Measurements from ENCODE around the gene DHX8.
A peak's percentile ranks its signal among the peaks of the same experiment; 100 is the strongest.

DHX8 gene

DNA sequence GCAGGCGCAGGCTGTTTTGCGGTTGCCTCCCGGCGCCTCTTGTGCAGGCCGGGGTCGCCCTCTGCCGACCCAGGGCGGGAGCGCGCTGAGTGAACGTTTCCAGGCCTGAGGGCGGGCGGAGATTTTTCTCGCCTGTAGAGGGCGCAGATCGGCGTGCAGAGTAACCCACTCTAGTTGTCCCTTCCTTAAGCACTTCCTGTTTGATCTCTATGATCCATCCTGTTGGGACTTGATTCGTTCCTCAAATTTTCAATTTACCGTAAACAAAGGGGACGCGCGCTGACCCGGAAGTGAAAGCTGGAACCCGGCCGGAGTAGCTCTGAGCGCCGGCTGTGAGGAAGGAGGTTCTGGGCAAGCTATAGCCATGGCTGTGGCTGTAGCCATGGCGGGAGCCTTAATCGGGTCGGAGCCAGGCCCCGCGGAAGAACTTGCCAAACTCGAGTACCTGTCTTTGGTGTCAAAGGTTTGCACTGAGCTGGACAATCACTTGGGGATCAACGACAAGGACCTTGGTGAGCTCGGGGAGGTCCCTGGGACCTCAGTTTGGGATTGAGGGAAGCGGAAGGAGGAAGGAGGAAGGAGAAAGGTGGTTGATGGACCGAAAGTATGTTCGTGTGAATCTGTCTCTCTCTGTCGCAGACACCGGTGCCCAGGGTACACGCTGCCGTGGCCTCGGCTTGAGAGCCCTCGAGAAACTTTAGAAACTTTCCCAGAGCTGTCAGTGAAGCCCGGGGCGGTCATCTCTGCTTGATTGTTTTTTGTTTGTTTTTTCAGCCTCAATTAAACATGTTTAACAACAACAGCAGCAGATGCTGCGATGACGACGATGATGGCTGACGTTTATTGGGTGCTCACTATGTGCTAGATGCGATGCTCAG, at the start of gene DHX8:
TSS of gene DHX8 (plus strand) at position 302 of the 878 bp plus-strand sequence. CDS start at position 365, 63 bp downstream.
- peak within 1 kb of the TSS; percentile 38 for H3K27ac ChIP-seq (ENCODE audit: low read length)
- H3K4me1 ChIP-seq (ENCODE audit: control insufficient read depth, low read depth, low read length), result no peaks in the 10 kb centered on the region

DNA sequence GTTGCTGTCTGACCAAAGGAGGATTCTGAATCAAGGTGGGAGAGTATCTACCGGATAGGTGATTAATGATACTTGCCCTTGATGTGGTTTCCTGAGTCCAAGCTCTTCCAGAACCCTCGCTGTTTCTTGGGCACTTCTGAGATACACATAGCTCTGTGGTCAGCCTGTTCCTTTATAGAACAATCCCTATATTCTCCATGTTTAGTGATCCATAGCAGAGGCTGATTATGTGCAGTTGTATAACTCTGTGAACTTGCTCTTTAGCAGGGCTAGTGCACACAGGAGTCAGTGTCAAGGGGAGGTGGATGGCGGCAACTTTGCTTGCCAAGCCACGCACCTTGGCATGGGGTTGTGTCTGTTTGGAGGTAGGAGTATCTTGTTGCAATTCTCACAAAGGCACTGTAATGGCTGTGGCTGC, 48.9 kb upstream of the DHX8 start:
- H3K27me3 ChIP-seq (ENCODE audit: control insufficient read depth, insufficient read depth, low read length), result no peaks in the 10 kb centered on the region
- no peak overlapping the region for H3K4me3 ChIP-seq (ENCODE audit: low read length)
- H3K9me3 ChIP-seq (ENCODE audit: control insufficient read depth, low read depth, low read length), result no peaks in the 10 kb centered on the region
- no peak overlapping the region for H3K9ac ChIP-seq (ENCODE audit: low read length)
- H3K27ac ChIP-seq (ENCODE audit: low read length), result no peak overlapping the region
- peaks cover 14% of the 10 kb centered on the region for H3K4me1 ChIP-seq (ENCODE audit: control insufficient read depth, low read depth, low read length)
- H3K36me3 ChIP-seq (ENCODE audit: control insufficient read depth, low read depth, low read length), result no peaks in the 10 kb centered on the region

More for the DNA sequence above, at the start of gene DHX8:
- peak within 1 kb of the TSS; percentile 74 for H3K9ac ChIP-seq (ENCODE audit: low read length)
- no peaks in the 10 kb centered on the region for H3K9me3 ChIP-seq (ENCODE audit: control insufficient read depth, low read depth, low read length)
- H3K4me3 ChIP-seq (ENCODE audit: low read length), result peak within 1 kb of the TSS; percentile 69
- no peaks in the 10 kb centered on the region for H3K27me3 ChIP-seq (ENCODE audit: control insufficient read depth, insufficient read depth, low read length)
- H3K36me3 ChIP-seq (ENCODE audit: control insufficient read depth, low read depth, low read length), result no peaks in the 10 kb centered on the region

DNA sequence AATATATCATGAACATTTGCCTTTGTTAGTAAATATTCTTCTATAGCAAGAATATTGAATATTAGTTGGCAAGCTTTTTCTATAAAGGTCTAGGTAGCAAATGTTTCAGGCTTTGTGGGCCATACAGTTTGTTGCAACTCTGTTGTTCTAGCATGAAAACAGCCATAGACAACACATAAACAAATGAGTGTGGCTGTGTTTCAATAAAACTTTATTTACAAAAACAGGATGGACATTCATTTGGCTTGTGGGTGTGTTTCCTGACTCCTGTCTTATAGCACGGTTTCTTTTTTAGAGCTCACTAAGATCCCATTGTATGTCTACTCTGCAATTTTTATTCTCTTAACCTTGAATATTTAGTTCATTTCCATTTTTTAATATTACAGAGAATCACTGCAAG, 46.0 kb upstream of the DHX8 start:
- no peak overlapping the region for H3K9ac ChIP-seq (ENCODE audit: low read length)
- no peaks in the 10 kb centered on the region for H3K9me3 ChIP-seq (ENCODE audit: control insufficient read depth, low read depth, low read length)
- no peak overlapping the region for H3K4me3 ChIP-seq (ENCODE audit: low read length)
- no peaks in the 10 kb centered on the region for H3K27me3 ChIP-seq (ENCODE audit: control insufficient read depth, insufficient read depth, low read length)
- no peak overlapping the region for H3K27ac ChIP-seq (ENCODE audit: low read length)
- H3K36me3 ChIP-seq (ENCODE audit: control insufficient read depth, low read depth, low read length), result no peaks in the 10 kb centered on the region
- H3K4me1 ChIP-seq (ENCODE audit: control insufficient read depth, low read depth, low read length), result peaks cover 7% of the 10 kb centered on the region

DNA sequence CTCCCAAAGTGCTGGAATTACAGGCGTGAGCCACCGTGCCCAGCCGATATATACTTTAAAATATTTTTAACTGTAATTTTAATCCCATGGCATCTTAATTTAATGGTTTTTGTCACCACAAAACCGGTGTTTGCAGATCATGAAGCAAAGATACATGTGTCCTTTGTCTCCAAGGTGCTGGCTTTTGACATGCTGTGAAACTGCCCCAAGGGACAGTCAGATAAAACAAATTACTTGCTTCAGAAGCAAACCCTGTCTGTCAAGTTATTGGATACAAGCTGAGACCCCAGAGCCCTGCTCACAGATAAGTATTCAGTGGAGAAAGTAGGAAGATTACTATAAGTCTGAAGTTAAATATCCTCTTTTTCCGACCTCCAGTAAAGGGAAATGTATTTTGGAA, 45.1 kb upstream of the DHX8 start:
- no peak overlapping the region for H3K9ac ChIP-seq (ENCODE audit: low read length)
- no peaks in the 10 kb centered on the region for H3K9me3 ChIP-seq (ENCODE audit: control insufficient read depth, low read depth, low read length)
- peaks cover 7% of the 10 kb centered on the region for H3K4me1 ChIP-seq (ENCODE audit: control insufficient read depth, low read depth, low read length)

DNA sequence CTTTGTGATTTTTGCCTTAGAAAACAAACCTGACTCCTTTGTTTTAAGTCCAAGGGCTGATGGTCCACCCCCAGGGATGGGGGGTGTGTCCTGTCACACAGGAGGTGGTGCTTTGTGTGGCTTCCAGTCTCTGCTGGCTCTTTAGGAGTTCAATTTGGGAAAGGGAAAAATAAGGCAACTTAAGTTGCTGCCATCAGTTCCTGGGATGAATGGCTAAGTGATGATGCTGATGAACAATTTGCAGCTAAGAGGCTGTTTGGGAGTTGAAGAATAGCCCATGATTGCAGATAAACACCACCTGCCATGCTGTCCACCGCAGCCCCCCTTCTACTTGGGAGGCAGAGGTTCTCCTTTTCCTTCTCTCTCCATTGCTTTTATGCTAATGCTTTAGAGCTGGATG, 44.7 kb upstream of the DHX8 start:
- H3K9ac ChIP-seq (ENCODE audit: low read length), result no peak overlapping the region
- no peak overlapping the region for H3K27ac ChIP-seq (ENCODE audit: low read length)
- no peak overlapping the region for H3K4me3 ChIP-seq (ENCODE audit: low read length)
- H3K9me3 ChIP-seq (ENCODE audit: control insufficient read depth, low read depth, low read length), result no peaks in the 10 kb centered on the region
- no peaks in the 10 kb centered on the region for H3K36me3 ChIP-seq (ENCODE audit: control insufficient read depth, low read depth, low read length)
- H3K4me1 ChIP-seq (ENCODE audit: control insufficient read depth, low read depth, low read length), result peaks cover 7% of the 10 kb centered on the region
- H3K27me3 ChIP-seq (ENCODE audit: control insufficient read depth, insufficient read depth, low read length), result no peaks in the 10 kb centered on the region

More for the DNA sequence above, 45.1 kb upstream of the DHX8 start:
- no peaks in the 10 kb centered on the region for H3K27me3 ChIP-seq (ENCODE audit: control insufficient read depth, insufficient read depth, low read length)
- H3K27ac ChIP-seq (ENCODE audit: low read length), result no peak overlapping the region
- no peaks in the 10 kb centered on the region for H3K36me3 ChIP-seq (ENCODE audit: control insufficient read depth, low read depth, low read length)
- H3K4me3 ChIP-seq (ENCODE audit: low read length), result no peak overlapping the region

DNA sequence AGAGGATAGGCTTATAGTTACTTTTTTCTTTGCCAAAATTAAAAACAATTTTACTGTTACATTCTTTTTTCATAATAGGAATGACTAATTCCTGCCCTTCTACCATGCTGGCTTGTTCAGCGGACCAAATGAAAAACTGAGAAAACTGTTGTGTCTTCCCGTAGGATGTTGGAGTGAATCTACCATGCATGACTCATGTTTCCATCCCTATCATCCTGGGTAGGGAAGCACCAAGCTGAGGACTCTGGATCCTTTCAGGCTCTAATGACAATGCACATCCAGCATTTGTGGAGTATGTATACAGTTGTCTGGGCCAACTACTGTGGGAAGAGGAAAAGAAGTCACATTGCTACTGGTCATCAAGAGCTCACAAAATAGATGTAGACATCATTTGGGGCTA, 41.1 kb upstream of the DHX8 start:
- Histone ChIP-seq H3K27ac (ENCODE audit: low read length) (no peak overlapping the region), H3K27me3 (ENCODE audit: control insufficient read depth, insufficient read depth, low read length) (no peaks in the 10 kb centered on the region), H3K4me1 (ENCODE audit: control insufficient read depth, low read depth, low read length) (peaks cover 7% of the 10 kb centered on the region), H3K36me3 (ENCODE audit: control insufficient read depth, low read depth, low read length) (no peaks in the 10 kb centered on the region), H3K9me3 (ENCODE audit: control insufficient read depth, low read depth, low read length) (no peaks in the 10 kb centered on the region), H3K4me3 (ENCODE audit: low read length) (no peak overlapping the region), H3K9ac (ENCODE audit: low read length) (no peak overlapping the region)

DNA sequence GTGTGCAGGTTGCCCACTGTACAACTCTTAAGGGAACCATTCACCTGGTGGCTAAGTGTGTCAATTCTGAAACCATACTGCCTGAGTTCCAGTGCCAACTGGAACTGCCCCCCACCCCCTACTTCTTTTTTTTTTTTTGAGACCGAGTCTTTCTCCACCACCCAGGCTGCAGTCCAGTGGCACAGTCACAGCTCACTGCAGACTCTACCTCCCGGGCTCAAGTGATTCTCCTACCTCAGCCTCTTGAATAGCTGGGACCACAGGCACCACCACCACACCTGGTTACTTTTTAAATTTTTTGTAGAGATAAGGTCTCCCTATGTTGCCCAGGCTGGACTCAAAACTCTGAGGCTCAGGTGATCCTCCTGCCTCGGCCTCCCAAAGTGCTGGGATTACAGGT, 40.4 kb upstream of the DHX8 start:
- Histone ChIP-seq H3K4me1 (ENCODE audit: control insufficient read depth, low read depth, low read length) (peaks cover 7% of the 10 kb centered on the region), H3K27ac (ENCODE audit: low read length) (no peak overlapping the region), H3K27me3 (ENCODE audit: control insufficient read depth, insufficient read depth, low read length) (no peaks in the 10 kb centered on the region), H3K9ac (ENCODE audit: low read length) (no peak overlapping the region), H3K36me3 (ENCODE audit: control insufficient read depth, low read depth, low read length) (no peaks in the 10 kb centered on the region), H3K4me3 (ENCODE audit: low read length) (no peak overlapping the region), H3K9me3 (ENCODE audit: control insufficient read depth, low read depth, low read length) (no peaks in the 10 kb centered on the region)

DNA sequence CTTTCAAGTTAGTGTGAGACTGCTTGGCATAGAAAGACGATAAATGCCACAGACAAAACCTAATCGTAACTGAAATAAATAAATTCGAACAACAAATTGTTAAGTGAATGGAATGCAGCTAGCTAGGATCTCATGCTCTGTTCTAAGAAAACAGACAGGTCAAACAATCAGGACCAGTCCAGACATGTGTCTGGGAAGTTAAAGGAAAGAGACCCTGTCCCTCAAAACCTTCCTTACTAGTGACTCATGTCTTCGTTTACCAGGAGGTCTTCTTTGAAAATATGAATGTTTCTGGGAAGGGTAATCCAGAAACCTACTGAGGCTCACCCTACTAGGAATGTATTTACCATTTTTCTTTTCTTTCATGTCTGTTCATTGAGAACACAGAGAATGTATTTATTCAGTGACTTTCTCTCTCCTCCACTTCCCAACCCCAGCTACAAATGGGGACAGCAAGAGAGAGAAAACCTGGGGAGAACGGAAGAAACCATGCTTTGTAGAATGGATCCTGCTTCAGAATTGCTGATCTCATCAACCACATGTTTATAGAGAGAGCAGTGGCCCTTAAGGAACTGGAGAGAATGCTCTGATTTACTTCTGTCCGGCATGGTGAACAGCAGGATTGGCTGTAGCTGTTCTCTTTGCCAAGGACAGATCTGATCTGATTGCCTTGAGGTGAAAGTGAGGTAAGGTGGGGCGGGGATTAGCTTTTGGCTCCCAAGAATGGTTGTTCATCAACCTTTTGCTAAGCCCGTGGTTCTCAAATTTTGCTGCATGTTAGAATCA, 39.4 kb upstream of the DHX8 start:
- Histone ChIP-seq H3K4me3 (ENCODE audit: low read length) (no peak overlapping the region), H3K27me3 (ENCODE audit: control insufficient read depth, insufficient read depth, low read length) (no peaks in the 10 kb centered on the region), H3K9me3 (ENCODE audit: control insufficient read depth, low read depth, low read length) (no peaks in the 10 kb centered on the region), H3K36me3 (ENCODE audit: control insufficient read depth, low read depth, low read length) (no peaks in the 10 kb centered on the region), H3K27ac (ENCODE audit: low read length) (no peak overlapping the region), H3K9ac (ENCODE audit: low read length) (no peak overlapping the region), H3K4me1 (ENCODE audit: control insufficient read depth, low read depth, low read length) (no peaks in the 10 kb centered on the region)

DNA sequence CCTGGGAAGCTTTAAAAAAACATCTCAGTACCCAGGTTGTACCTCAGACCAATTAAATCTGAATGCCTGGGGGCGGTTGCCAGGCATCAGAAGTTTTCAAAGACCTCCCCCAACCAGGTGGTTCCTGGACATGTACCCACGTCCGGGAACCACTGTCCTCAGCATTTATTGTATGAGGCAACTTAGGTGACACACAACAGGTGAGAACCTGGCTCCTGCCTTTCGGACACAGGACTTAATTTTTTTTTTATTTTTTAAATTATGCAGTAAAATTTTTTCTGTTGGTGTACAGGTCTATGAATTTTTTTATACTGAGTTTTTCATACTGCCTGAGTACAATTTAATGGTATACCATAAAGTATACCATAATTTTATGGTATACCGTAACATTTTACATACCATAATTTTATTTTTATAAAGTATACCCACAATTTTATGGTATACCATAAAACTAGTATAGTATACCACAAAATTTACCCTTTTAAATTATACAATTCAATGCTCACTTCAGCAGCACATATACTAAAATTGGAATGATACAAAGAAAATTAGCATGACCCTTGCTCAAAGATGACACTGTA, 38.7 kb upstream of the DHX8 start:
- Histone ChIP-seq H3K9me3 (ENCODE audit: control insufficient read depth, low read depth, low read length) (no peaks in the 10 kb centered on the region), H3K36me3 (ENCODE audit: control insufficient read depth, low read depth, low read length) (no peaks in the 10 kb centered on the region), H3K4me3 (ENCODE audit: low read length) (no peak overlapping the region), H3K27me3 (ENCODE audit: control insufficient read depth, insufficient read depth, low read length) (no peaks in the 10 kb centered on the region), H3K27ac (ENCODE audit: low read length) (no peak overlapping the region), H3K9ac (ENCODE audit: low read length) (no peak overlapping the region), H3K4me1 (ENCODE audit: control insufficient read depth, low read depth, low read length) (no peaks in the 10 kb centered on the region)

DNA sequence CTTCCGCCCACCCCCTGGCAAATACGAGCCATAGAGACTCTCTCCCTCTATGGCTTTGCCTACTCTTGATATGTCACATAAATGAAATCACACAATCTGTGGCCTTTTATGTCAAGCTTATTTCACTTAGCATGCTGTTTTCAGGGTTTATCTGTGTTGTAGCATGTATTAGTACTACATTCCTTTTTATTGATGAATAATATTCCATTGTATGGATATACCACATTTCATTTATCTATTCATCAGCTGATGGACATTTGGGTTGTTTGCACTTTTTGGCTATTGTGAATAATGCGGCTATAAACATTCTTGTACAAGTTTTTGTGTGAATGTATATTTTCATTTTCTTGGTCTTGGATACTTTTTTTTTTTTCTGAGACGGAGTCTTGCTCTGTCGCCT, 37.0 kb upstream of the DHX8 start:
- no peak overlapping the region for H3K9ac ChIP-seq (ENCODE audit: low read length)
- no peaks in the 10 kb centered on the region for H3K9me3 ChIP-seq (ENCODE audit: control insufficient read depth, low read depth, low read length)
- no peak overlapping the region for H3K27ac ChIP-seq (ENCODE audit: low read length)
- no peaks in the 10 kb centered on the region for H3K27me3 ChIP-seq (ENCODE audit: control insufficient read depth, insufficient read depth, low read length)
- H3K4me1 ChIP-seq (ENCODE audit: control insufficient read depth, low read depth, low read length), result no peaks in the 10 kb centered on the region
- H3K36me3 ChIP-seq (ENCODE audit: control insufficient read depth, low read depth, low read length), result no peaks in the 10 kb centered on the region
- H3K4me3 ChIP-seq (ENCODE audit: low read length), result no peak overlapping the region

DNA sequence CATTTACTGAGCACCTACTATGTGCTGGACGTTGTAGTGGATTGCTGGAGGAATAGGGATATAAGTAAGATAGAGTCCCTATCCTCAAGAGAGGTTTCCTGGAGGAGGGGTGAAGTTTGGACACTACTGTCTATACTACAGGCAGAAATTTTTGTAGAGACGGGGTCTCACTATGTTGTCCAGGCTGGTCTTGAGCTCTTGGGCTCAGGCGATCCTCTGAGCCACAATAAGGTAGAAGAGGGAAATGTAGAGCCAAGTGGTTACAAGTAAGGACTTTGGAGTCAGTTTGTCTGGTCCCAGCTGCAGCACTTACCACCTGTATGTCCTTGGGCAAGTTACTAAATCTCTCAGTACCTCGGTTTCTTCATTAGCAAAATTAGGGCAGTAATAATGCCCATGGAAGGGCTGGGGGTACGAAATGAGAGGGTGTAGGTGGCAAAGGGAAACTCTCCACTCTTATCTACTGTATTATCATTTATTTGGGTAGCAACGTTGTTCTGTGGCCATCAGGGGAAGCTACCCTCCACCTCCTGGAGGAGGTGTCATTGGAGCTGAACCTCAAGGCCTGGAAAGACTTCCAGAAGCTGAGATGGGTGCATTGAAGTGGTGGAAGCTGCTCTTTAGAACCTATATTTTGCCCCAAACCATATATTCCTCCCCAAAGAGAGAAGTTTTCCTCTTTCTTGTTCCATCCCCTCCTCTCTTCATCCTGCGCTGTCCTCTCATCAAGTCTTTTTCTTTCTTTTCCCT, 34.9 kb upstream of the DHX8 start:
- Histone ChIP-seq H3K9ac (ENCODE audit: low read length) (no peak overlapping the region), H3K36me3 (ENCODE audit: control insufficient read depth, low read depth, low read length) (no peaks in the 10 kb centered on the region), H3K4me3 (ENCODE audit: low read length) (no peak overlapping the region), H3K27ac (ENCODE audit: low read length) (no peak overlapping the region), H3K27me3 (ENCODE audit: control insufficient read depth, insufficient read depth, low read length) (no peaks in the 10 kb centered on the region), H3K4me1 (ENCODE audit: control insufficient read depth, low read depth, low read length) (no peaks in the 10 kb centered on the region), H3K9me3 (ENCODE audit: control insufficient read depth, low read depth, low read length) (no peaks in the 10 kb centered on the region)

Data from iPS-18a (cell line).